SU-DHL-6 (cell line): ENCODE data around the gene ACOT2.
"Not testable (repeated sequence)": the region's sequence is repeated elsewhere in the genome, so short reads cannot be mapped to it uniquely, and the experiment has no call there.

ENCODE experiments used
- H2AFZ ChIP-seq: fragments of 200-600 bp; sonication (generic); 2 replicates; pipeline ENCODE4 v1.6.1; 2014; ENCODE audit warnings: low read depth, mild to moderate bottlenecking, moderate library complexity, mixed read lengths, antibody characterized with exemption, low read length; ENCODE audit not compliant: severe bottlenecking
- H3F3A ChIP-seq: fragments of 200-600 bp; shearing (Covaris generic); 2 replicates; pipeline ENCODE4 v1.6.0; 2016; ENCODE audit warnings: antibody characterized with exemption, mild to moderate bottlenecking; ENCODE audit not compliant: insufficient read depth
- H3K27ac ChIP-seq: fragments of 200-600 bp; sonication (generic); 2 replicates; pipeline ENCODE4 v1.5.1; 2016; ENCODE audit warnings: low read depth, mild to moderate bottlenecking, low read length, moderate library complexity, mixed read lengths
- H3K27me3 ChIP-seq: fragments of 200-600 bp; sonication (generic), shearing (Covaris generic); 2 replicates; pipeline ENCODE4 v1.6.0; 2014; ENCODE audit warnings: mild to moderate bottlenecking, low read length
- H3K36me3 ChIP-seq: fragments of 200-600 bp; sonication (generic); 2 replicates; pipeline ENCODE4 v1.6.1; 2014; ENCODE audit warnings: mild to moderate bottlenecking, low read length, mixed read lengths
- H3K4me2 ChIP-seq: fragments of 300-600, 200-600 bp; shearing (Covaris generic), sonication (generic); 2 replicates; pipeline ENCODE4 v1.6.0; 2014; ENCODE audit warnings: low read length, low read depth, mild to moderate bottlenecking; ENCODE audit not compliant: poor library complexity, severe bottlenecking
- H3K4me3 ChIP-seq: fragments of 200-600 bp; sonication (generic); 2 replicates; pipeline ENCODE4 v1.5.1; 2014; ENCODE audit warnings: antibody characterized with exemption, low read length, mild to moderate bottlenecking, mixed read lengths; ENCODE audit not compliant: insufficient read depth, poor library complexity, severe bottlenecking
- H3K79me2 ChIP-seq: fragments of 200-600 bp; sonication (generic); 2 replicates; pipeline ENCODE4 v1.6.1; 2014; ENCODE audit warnings: mild to moderate bottlenecking, low read length, moderate library complexity; ENCODE audit not compliant: insufficient read depth
- H3K9ac ChIP-seq: fragments of 200-600 bp; sonication (generic); 2 replicates; pipeline ENCODE4 v1.7.0; 2014; ENCODE audit warnings: mild to moderate bottlenecking, low read length
- H3K9me2 ChIP-seq: fragments of 200-600 bp; sonication (generic); replicated peaks from 2 replicates; pipeline ENCODE4 v1.6.1; 2014; ENCODE audit warnings: low read length; ENCODE audit not compliant: insufficient read depth
- H3K9me3 ChIP-seq: fragments of 200-600 bp; sonication (generic); 2 replicates; pipeline ENCODE4 v1.6.1; 2014; ENCODE audit warnings: low read length, mixed read lengths; ENCODE audit not compliant: insufficient read depth
- H4K20me1 ChIP-seq: fragments of 200-600 bp; sonication (generic); 2 replicates; pipeline ENCODE4 v1.6.1; 2014; ENCODE audit warnings: low read depth, mild to moderate bottlenecking, antibody characterized with exemption, low read length, moderate library complexity, mixed read lengths
- EZH2phosphoT487 ChIP-seq: fragments of 200-600 bp; sonication (generic), shearing (Covaris generic); conservative IDR thresholded peaks from 2 replicates; pipeline ENCODE4 v1.6.1; 2018; ENCODE audit warnings: mild to moderate bottlenecking, antibody characterized with exemption, low read length, moderate library complexity, mixed read lengths
- TF ChIP-seq, protein P1 (sequence below): fragments of 200-600 bp; sonication (generic); IDR thresholded peaks from one replicate; pipeline ENCODE4 v1.5.1; 2017; ENCODE audit warnings: antibody characterized with exemption, mild to moderate bottlenecking, low read length, moderate library complexity; ENCODE audit not compliant: insufficient read depth, poor library complexity, severe bottlenecking

Gene ACOT2

DNA sequence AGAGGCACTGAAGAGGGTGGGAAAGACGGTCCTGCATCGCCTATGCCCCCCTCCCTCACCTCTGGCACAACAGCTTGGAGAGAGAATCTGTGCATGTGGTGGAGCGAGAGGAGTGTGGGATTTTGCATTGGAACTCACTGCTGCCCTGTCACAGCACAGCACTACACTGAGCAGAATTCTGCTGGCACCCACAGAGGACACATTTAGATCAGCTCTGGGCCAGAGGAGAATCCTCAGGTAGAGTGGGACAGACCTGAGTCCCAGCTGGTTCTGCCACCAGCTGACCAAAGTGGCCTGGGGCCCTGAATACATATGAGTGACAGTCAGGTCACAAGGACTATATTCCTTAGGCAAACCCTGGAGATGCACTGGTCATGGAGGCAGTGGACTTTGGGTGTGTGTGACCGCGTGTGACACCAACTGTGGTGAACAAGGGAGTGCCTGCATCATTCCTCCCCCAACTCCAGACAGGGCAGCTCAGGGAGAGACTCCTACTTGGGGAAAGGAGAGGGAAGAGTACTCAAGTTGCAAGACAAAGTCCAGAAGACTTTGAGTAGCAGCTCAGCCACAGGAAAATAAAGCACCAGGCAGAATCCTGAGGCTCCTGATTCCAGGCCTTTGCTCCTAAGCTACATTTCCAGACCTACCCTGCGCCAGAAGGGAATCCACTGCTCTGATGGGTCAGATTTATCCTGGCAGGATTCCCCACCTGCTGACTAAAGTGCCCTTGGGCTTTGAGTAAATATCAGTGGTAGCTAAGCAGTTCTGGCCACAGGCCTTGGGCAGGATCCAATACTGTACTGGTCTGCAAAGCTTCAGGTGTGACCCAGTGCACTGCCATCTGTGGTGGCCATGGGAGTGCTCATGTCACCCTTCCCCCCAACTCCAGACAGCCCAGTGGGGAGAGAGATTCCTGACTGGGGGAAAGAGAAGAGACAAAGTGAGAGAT is 42.7 kb upstream of the ACOT2 start:
- Histone ChIP-seq H3K27me3 (no peaks in the 10 kb centered on the region), H3K4me2 (no peak overlapping the region), H4K20me1 (no peaks in the 10 kb centered on the region), H3F3A (no peaks in the 10 kb centered on the region), H3K9me3 (no peaks in the 10 kb centered on the region), H2AFZ (no peak overlapping the region), H3K9ac (no peak overlapping the region), H3K36me3 (no peaks in the 10 kb centered on the region), H3K79me2 (no peaks in the 10 kb centered on the region), H3K4me3 (no peak overlapping the region), H3K27ac (no peak overlapping the region), H3K9me2 (no peaks in the 10 kb centered on the region)
- no peak for TF ChIP-seq EZH2phosphoT487
- TF ChIP-seq, protein P1, sequence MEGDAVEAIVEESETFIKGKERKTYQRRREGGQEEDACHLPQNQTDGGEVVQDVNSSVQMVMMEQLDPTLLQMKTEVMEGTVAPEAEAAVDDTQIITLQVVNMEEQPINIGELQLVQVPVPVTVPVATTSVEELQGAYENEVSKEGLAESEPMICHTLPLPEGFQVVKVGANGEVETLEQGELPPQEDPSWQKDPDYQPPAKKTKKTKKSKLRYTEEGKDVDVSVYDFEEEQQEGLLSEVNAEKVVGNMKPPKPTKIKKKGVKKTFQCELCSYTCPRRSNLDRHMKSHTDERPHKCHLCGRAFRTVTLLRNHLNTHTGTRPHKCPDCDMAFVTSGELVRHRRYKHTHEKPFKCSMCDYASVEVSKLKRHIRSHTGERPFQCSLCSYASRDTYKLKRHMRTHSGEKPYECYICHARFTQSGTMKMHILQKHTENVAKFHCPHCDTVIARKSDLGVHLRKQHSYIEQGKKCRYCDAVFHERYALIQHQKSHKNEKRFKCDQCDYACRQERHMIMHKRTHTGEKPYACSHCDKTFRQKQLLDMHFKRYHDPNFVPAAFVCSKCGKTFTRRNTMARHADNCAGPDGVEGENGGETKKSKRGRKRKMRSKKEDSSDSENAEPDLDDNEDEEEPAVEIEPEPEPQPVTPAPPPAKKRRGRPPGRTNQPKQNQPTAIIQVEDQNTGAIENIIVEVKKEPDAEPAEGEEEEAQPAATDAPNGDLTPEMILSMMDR: no peak

DNA sequence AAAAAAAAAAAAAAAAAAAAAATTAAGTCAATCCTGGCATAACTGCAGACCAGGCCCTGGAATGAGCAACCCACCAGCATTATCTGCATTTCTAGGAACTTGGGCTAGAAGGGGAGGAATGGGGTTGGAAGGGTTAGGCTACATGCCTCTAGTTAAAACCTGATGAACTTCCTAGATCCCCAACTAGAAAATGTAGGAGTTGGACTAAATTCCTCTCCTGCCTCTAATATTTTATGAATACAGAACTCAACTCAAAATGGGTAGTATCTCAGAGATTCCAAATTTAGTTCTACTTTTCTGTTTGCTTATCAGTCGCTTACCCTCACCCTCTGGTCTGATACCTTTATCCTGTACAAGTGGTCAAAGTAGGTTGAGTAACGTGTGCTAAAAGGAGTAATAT is 39.7 kb upstream of the ACOT2 start:
- not testable (repeated sequence) for H3K9ac ChIP-seq, H3K4me3 ChIP-seq, H3K9me3 ChIP-seq, H3K36me3 ChIP-seq, H3K79me2 ChIP-seq, H3K9me2 ChIP-seq, H3F3A ChIP-seq, H3K27me3 ChIP-seq, H4K20me1 ChIP-seq, H3K4me2 ChIP-seq, H2AFZ ChIP-seq, H3K27ac ChIP-seq

DNA sequence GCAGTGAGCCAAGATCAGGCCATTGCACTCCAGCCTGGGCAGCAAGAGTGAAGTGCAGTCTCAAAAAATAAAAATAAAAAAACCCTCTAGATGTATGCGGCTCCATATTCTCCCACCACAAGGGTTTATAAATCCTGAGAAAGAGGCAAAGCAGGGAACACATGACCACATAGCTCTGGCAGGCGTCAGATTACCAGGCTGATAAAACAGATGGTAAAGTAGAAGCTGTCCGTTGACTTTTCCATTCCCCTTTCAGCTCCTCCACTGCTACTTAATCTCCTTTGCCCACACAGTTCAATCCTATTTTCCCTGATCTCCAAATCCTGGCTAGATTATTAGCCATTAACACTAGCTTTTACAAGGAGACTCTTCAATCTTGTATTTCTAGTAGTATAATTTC is 37.0 kb upstream of the ACOT2 start:
- not testable (repeated sequence) for H3K4me2 ChIP-seq, H3K9me2 ChIP-seq, H3K9ac ChIP-seq, H2AFZ ChIP-seq, H4K20me1 ChIP-seq, H3K27me3 ChIP-seq, H3K9me3 ChIP-seq, H3K79me2 ChIP-seq, H3K27ac ChIP-seq, H3K4me3 ChIP-seq, H3K36me3 ChIP-seq, H3F3A ChIP-seq

DNA sequence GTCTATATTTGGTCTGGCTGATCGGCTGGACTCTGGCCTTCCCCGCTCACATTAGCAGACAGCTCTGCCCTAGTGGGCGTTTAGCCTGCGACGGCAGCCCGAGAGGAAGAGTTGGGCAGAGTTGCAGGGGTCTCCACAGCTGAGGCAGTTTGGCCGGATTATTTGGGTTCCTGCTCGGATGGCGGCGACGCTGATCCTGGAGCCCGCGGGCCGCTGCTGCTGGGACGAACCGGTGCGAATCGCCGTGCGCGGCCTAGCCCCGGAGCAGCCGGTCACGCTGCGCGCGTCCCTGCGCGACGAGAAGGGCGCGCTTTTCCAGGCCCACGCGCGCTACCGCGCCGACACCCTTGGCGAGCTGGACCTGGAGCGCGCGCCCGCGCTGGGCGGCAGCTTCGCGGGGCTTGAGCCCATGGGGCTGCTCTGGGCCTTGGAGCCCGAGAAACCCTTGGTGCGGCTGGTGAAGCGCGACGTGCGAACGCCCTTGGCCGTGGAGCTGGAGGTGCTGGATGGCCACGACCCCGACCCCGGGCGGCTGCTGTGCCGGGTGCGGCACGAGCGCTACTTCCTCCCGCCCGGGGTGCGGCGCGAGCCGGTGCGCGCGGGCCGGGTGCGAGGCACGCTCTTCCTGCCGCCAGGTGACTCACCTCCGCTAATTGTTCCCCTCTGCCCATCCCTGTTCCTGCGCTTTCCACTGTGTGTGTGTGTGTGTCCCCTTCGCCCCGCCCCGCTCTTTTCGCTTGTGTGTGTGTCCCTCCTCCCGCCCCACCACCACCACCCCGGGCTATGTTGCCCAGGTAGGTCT is 31.6 kb upstream of the ACOT2 start:
- not testable (repeated sequence) for H3K4me2 ChIP-seq, H2AFZ ChIP-seq, H3K27ac ChIP-seq, H3K4me3 ChIP-seq, H3F3A ChIP-seq, H3K9me3 ChIP-seq, H3K9me2 ChIP-seq, H4K20me1 ChIP-seq, H3K36me3 ChIP-seq, H3K9ac ChIP-seq, H3K27me3 ChIP-seq, H3K79me2 ChIP-seq

DNA sequence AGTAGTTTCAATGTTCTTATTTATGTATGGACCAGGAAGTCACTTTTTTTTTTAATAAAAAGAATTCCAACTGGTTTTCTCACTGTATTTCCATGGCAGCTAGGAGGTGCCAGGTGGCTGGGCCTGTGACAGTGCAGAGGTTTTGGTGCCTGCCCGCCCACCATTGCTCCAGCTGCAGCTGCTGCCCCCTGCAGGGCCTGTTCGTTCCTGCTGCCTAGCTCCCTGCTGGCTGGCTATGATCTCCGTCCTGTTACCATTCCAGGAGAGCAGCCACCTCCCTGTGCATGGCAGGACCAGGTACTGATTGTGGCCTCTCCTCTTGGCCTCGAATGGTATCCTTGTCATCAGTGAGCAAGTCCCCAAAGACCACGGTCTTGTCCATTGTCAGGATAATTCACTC is 30.0 kb upstream of the ACOT2 start:
- not testable (repeated sequence) for H3K27me3 ChIP-seq, H3K27ac ChIP-seq, H3K79me2 ChIP-seq, H3K9me3 ChIP-seq, H3K4me3 ChIP-seq, H3K9me2 ChIP-seq, H3F3A ChIP-seq, H2AFZ ChIP-seq, H3K4me2 ChIP-seq, H3K9ac ChIP-seq, H4K20me1 ChIP-seq, H3K36me3 ChIP-seq

DNA sequence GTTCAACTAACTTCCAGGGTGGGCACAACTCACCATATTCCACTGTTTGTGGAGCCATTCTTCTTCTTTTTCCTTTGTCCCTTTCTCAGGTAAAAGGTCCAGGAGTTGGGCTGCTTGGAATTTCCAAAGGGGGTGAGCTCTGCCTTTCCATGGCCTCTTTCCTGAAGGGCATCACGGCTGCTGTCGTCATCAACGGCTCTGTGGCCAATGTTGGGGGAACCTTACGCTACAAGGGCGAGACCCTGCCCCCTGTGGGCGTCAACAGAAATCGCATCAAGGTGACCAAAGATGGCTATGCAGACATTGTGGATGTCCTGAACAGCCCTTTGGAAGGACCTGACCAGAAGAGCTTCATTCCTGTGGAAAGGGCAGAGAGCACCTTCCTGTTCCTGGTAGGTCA is 26.1 kb upstream of the ACOT2 start:
- not testable (repeated sequence) for H3K27ac ChIP-seq, H3K9me3 ChIP-seq, H3F3A ChIP-seq, H3K9ac ChIP-seq, H4K20me1 ChIP-seq, H3K9me2 ChIP-seq, H2AFZ ChIP-seq, H3K4me3 ChIP-seq, H3K4me2 ChIP-seq, H3K36me3 ChIP-seq, H3K79me2 ChIP-seq, H3K27me3 ChIP-seq

DNA sequence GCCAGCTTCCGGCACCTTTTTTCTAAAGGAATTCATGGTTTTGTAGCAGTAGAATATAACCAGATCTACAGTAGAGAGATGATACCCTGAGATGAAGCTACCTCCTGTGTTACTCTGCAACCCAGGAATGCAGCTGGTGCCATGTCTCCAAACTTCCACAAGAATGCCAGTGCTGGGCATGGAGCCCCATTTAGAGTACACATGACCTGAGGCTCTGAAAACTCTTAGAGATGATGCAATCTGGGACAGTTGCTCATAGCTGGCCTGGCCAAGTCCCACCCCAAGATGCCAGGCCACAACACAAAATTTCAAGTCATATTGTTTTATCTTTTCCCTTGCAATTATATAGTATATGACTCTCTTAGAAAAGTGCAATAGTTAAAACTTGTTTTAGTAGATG is 23.7 kb upstream of the ACOT2 start:
- H3K79me2 ChIP-seq, H3K27me3 ChIP-seq, H4K20me1 ChIP-seq, H3K9me2 ChIP-seq, H3K27ac ChIP-seq, H3F3A ChIP-seq, H3K36me3 ChIP-seq, H3K4me3 ChIP-seq, H2AFZ ChIP-seq, H3K9ac ChIP-seq, H3K9me3 ChIP-seq, H3K4me2 ChIP-seq: not testable (repeated sequence)
